HEK293 (cell line): Measurements from ENCODE around the gene AP3S2.

Experiments used
- ATF2 ChIP-seq: fragments of 450-650 bp; formaldehyde crosslinking; IDR thresholded peaks from 2 replicates; pipeline ENCODE4 v1.5.1; 2016; ENCODE audit warnings: missing biosample characterization, missing genetic modification characterization, low read depth
- ELK4 ChIP-seq: IDR thresholded peaks from 2 replicates; pipeline ENCODE4 v1.6.1; 2011; ENCODE audit warnings: mild to moderate bottlenecking, low read depth, low read length, borderline replicate concordance
- MEIS1 ChIP-seq: sonication (generic); formaldehyde crosslinking; IDR thresholded peaks from 2 replicates; pipeline ENCODE4 v1.8.1; 2022; ENCODE audit warnings: missing genetic modification reagents, mild to moderate bottlenecking, borderline replicate concordance
- RBAK ChIP-seq: fragments of 450-650 bp; formaldehyde crosslinking; IDR thresholded peaks from 2 replicates; pipeline ENCODE4 v1.5.1; 2016; ENCODE audit warnings: missing biosample characterization, missing genetic modification characterization
- REST ChIP-seq: fragments of 450-650 bp; formaldehyde crosslinking; IDR thresholded peaks from 2 replicates; pipeline ENCODE4 v1.5.1; 2016; ENCODE audit warnings: missing biosample characterization, missing genetic modification characterization
- ZNF37A ChIP-seq: fragments of 450-650 bp; IDR thresholded peaks from 2 replicates; pipeline ENCODE4 v1.5.1; 2018; ENCODE audit warnings: missing biosample characterization, missing genetic modification characterization
- ZNF513 ChIP-seq: fragments of 450-650 bp; IDR thresholded peaks from 2 replicates; pipeline ENCODE4 v1.5.1; 2018; ENCODE audit warnings: missing biosample characterization, missing genetic modification characterization
- ZNF561 ChIP-seq: fragments of 450-650 bp; IDR thresholded peaks from 2 replicates; pipeline ENCODE4 v1.5.1; 2018; ENCODE audit warnings: missing biosample characterization, missing genetic modification characterization, borderline replicate concordance
- ZNF670 ChIP-seq: fragments of 450-650 bp; formaldehyde crosslinking; IDR thresholded peaks from 2 replicates; pipeline ENCODE4 v1.5.1; 2016; ENCODE audit warnings: missing biosample characterization, missing genetic modification characterization, low read depth

- TF ChIP-seq ZNF37A (tag by site-specific recombination): no peak
- no peak for TF ChIP-seq ZNF513 (tag by site-specific recombination)
- TF ChIP-seq ATF2 (tag by site-specific recombination): no peak
- no peak for TF ChIP-seq MEIS1 (CRISPR knock-in tag)
- no peak for TF ChIP-seq REST (tag by site-specific recombination)
- TF ChIP-seq ZNF670 (tag by site-specific recombination): no peak
- no peak for TF ChIP-seq RBAK (tag by site-specific recombination)
- no peak for TF ChIP-seq ELK4
- no peak for TF ChIP-seq ZNF561 (tag by site-specific recombination)
These were observed 78.0 kb downstream of the AP3S2 start for GRCh38 chr15:89815769-89816168.
